SH-SY5Y (cell line): ENCODE data around the gene MED9.

Experiments used
- GATA2 ChIP-seq: IDR thresholded peaks from 2 replicates; pipeline ENCODE4 v1.6.1; 2011; ENCODE audit warnings: mild to moderate bottlenecking, low read depth, low read length
- GATA3 ChIP-seq: IDR thresholded peaks from 2 replicates; pipeline ENCODE4 v1.6.1; 2011; ENCODE audit warnings: low read depth, mild to moderate bottlenecking, low read length, moderate library complexity

GRCh38 chr17:17457680-17458079 lies 19.1 kb upstream of the MED9 start:
- no peak for TF ChIP-seq GATA3
- TF ChIP-seq GATA2 = no peak
